ENCODE measurements around the gene CRIM1.

The CRIM1 gene

GRCh38 chr2:36530178-36530982, 174.8 kb downstream of the CRIM1 start:
- H3F3A ChIP-seq (ENCODE audit: low read depth), result no peaks in the 10 kb centered on the region
- no peaks in the 10 kb centered on the region for H3K36me3 ChIP-seq (ENCODE audit: insufficient read depth, low read length)
- H3K9me2 ChIP-seq (replicated peaks; ENCODE audit: low read depth, low read length), result no peaks in the 10 kb centered on the region
- H3K4me3 ChIP-seq (ENCODE audit: low read length, poor library complexity, severe bottlenecking), result no peak overlapping the region
- no peaks in the 10 kb centered on the region for H3K27me3 ChIP-seq (ENCODE audit: insufficient read depth, low read length, poor library complexity, severe bottlenecking)
- H3K79me2 ChIP-seq (ENCODE audit: insufficient read depth, low read length), result no peaks in the 10 kb centered on the region
- no peak overlapping the region for H3K4me2 ChIP-seq (ENCODE audit: low read depth, low read length, poor library complexity, severe bottlenecking)
- H3K4me1 ChIP-seq (ENCODE audit: insufficient read depth, low read length, poor library complexity, severe bottlenecking), result no peaks in the 10 kb centered on the region
- no peak overlapping the region for H3K9ac ChIP-seq (ENCODE audit: low read depth, low read length, poor library complexity, severe bottlenecking)
- no peaks in the 10 kb centered on the region for H3K9me3 ChIP-seq (ENCODE audit: insufficient read depth, low read depth, low read length)
- H4K20me1 ChIP-seq (ENCODE audit: insufficient read depth, low read length, poor library complexity, severe bottlenecking), result no peaks in the 10 kb centered on the region
- TF ChIP-seq, protein P1, sequence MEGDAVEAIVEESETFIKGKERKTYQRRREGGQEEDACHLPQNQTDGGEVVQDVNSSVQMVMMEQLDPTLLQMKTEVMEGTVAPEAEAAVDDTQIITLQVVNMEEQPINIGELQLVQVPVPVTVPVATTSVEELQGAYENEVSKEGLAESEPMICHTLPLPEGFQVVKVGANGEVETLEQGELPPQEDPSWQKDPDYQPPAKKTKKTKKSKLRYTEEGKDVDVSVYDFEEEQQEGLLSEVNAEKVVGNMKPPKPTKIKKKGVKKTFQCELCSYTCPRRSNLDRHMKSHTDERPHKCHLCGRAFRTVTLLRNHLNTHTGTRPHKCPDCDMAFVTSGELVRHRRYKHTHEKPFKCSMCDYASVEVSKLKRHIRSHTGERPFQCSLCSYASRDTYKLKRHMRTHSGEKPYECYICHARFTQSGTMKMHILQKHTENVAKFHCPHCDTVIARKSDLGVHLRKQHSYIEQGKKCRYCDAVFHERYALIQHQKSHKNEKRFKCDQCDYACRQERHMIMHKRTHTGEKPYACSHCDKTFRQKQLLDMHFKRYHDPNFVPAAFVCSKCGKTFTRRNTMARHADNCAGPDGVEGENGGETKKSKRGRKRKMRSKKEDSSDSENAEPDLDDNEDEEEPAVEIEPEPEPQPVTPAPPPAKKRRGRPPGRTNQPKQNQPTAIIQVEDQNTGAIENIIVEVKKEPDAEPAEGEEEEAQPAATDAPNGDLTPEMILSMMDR (conservative IDR thresholded peaks at IDR 0.05; ENCODE audit: low read length), result no peak
- TF ChIP-seq EZH2phosphoT487 (IDR thresholded peaks at IDR 0.05; ENCODE audit: borderline replicate concordance), result no peak
- no peak overlapping the region for H2AFZ ChIP-seq (ENCODE audit: low read length)

GRCh38 chr2:36530983-36531354, 175.4 kb downstream of the CRIM1 start:
- TF ChIP-seq, protein P1 (conservative IDR thresholded peaks at IDR 0.05; ENCODE audit: low read length), result no peak
- TF ChIP-seq EZH2phosphoT487 (IDR thresholded peaks at IDR 0.05; ENCODE audit: borderline replicate concordance), result no peak
- Histone ChIP-seq H3K4me2 (ENCODE audit: low read depth, low read length, poor library complexity, severe bottlenecking) (no peak overlapping the region), H3K9me2 (replicated peaks; ENCODE audit: low read depth, low read length) (no peaks in the 10 kb centered on the region), H4K20me1 (ENCODE audit: insufficient read depth, low read length, poor library complexity, severe bottlenecking) (no peaks in the 10 kb centered on the region), H2AFZ (ENCODE audit: low read length) (no peak overlapping the region), H3K79me2 (ENCODE audit: insufficient read depth, low read length) (no peaks in the 10 kb centered on the region), H3F3A (ENCODE audit: low read depth) (no peaks in the 10 kb centered on the region), H3K4me3 (ENCODE audit: low read length, poor library complexity, severe bottlenecking) (no peak overlapping the region), H3K4me1 (ENCODE audit: insufficient read depth, low read length, poor library complexity, severe bottlenecking) (no peaks in the 10 kb centered on the region), H3K9me3 (ENCODE audit: insufficient read depth, low read depth, low read length) (no peaks in the 10 kb centered on the region), H3K36me3 (ENCODE audit: insufficient read depth, low read length) (no peaks in the 10 kb centered on the region), H3K9ac (ENCODE audit: low read depth, low read length, poor library complexity, severe bottlenecking) (no peak overlapping the region), H3K27me3 (ENCODE audit: insufficient read depth, low read length, poor library complexity, severe bottlenecking) (no peaks in the 10 kb centered on the region)

DNA sequence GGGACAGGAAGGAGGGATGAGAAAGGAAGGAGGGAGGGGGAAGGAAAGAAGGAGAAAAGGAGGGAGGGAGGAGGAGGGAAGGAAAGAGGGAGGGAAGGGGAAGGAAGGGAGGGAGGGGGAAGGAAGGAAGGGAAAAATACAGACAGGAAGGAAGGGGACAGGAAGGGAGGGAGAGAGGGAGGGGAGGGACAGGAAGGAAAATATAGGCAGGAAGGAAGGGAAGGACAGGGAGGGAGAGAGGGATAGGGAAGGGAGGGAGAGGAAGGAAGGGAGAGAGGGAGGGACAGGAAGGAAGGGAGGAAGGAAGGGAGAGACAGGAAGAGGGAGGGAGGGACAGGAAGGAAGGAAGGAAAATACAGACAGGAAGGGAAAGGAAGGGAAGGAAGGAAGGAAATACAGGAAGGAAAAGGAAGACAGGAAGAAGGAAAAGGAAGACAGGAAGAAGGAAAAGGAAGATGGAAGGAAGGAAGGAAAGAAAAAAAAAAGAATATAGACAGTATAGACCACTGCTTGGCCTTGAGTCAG, 178.8 kb downstream of the CRIM1 start:
- H3K4me1 ChIP-seq (ENCODE audit: insufficient read depth, low read length, poor library complexity, severe bottlenecking), result no peaks in the 10 kb centered on the region
- no peaks in the 10 kb centered on the region for H3K79me2 ChIP-seq (ENCODE audit: insufficient read depth, low read length)
- H4K20me1 ChIP-seq (ENCODE audit: insufficient read depth, low read length, poor library complexity, severe bottlenecking), result no peaks in the 10 kb centered on the region
- no peak overlapping the region for H3K4me2 ChIP-seq (ENCODE audit: low read depth, low read length, poor library complexity, severe bottlenecking)
- H3K9me2 ChIP-seq (replicated peaks; ENCODE audit: low read depth, low read length), result no peaks in the 10 kb centered on the region
- no peaks in the 10 kb centered on the region for H3F3A ChIP-seq (ENCODE audit: low read depth)
- H3K9ac ChIP-seq (ENCODE audit: low read depth, low read length, poor library complexity, severe bottlenecking), result no peak overlapping the region
- H3K9me3 ChIP-seq (ENCODE audit: insufficient read depth, low read depth, low read length), result no peaks in the 10 kb centered on the region
- H3K4me3 ChIP-seq (ENCODE audit: low read length, poor library complexity, severe bottlenecking), result no peak overlapping the region
- TF ChIP-seq, protein P1 (conservative IDR thresholded peaks at IDR 0.05; ENCODE audit: low read length), result no peak
- no peak for TF ChIP-seq EZH2phosphoT487 (IDR thresholded peaks at IDR 0.05; ENCODE audit: borderline replicate concordance)
- H2AFZ ChIP-seq (ENCODE audit: low read length), result no peak overlapping the region
- no peaks in the 10 kb centered on the region for H3K36me3 ChIP-seq (ENCODE audit: insufficient read depth, low read length)
- no peaks in the 10 kb centered on the region for H3K27me3 ChIP-seq (ENCODE audit: insufficient read depth, low read length, poor library complexity, severe bottlenecking)

Measured in Loucy (cell line).